ENCODE results near the gene UST.

DNA sequence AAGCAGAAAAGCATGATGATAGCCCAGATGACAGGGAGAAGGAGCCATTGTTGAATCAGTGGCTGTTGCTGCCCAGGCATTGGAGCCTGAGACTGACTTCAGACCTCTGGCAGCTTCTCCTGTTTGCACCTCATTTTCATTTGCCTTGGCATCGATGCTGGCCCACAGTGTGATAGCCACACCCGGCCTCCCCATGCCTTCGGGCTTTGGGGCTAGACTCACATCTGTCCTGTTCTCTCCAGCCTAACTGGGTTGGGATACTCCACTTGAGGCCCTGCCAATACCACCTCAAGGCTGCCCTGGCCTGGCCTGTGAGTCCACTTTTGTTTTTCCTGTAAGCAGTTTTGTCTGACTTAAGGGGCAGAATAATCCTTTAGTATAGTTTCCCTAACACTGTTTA, 140.4 kb downstream of the UST start:
- TF ChIP-seq, protein P1, sequence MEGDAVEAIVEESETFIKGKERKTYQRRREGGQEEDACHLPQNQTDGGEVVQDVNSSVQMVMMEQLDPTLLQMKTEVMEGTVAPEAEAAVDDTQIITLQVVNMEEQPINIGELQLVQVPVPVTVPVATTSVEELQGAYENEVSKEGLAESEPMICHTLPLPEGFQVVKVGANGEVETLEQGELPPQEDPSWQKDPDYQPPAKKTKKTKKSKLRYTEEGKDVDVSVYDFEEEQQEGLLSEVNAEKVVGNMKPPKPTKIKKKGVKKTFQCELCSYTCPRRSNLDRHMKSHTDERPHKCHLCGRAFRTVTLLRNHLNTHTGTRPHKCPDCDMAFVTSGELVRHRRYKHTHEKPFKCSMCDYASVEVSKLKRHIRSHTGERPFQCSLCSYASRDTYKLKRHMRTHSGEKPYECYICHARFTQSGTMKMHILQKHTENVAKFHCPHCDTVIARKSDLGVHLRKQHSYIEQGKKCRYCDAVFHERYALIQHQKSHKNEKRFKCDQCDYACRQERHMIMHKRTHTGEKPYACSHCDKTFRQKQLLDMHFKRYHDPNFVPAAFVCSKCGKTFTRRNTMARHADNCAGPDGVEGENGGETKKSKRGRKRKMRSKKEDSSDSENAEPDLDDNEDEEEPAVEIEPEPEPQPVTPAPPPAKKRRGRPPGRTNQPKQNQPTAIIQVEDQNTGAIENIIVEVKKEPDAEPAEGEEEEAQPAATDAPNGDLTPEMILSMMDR (IDR thresholded peaks at IDR 0.05), result no peak
- TF ChIP-seq POLR2A (IDR thresholded peaks at IDR 0.05), result no peak

All from esophagus squamous epithelium (tissue), 4 donors.